GM21360 (cell line): ENCODE data around the gene ANXA3.
"Not testable (repeated sequence)": the region's sequence is repeated elsewhere in the genome, so short reads cannot be mapped to it uniquely, and the experiment has no call there.

Experiments
- ATAC-seq: cut with Tn5 transposase; IDR thresholded peaks from one replicate; pipeline ENCODE4 v1.9.1; 2021; ENCODE audit warnings: mild to moderate bottlenecking, moderate library complexity; ENCODE audit not compliant: unreplicated experiment

Gene ANXA3

GRCh38 chr4:78543424-78544125 is 8.0 kb upstream of the ANXA3 start:
- no peak for ATAC-seq

- no peak for ATAC-seq
These were observed 6.9 kb upstream of the ANXA3 start for GRCh38 chr4:78544678-78545077.

GRCh38 chr4:78545275-78546246 is 6.0 kb upstream of the ANXA3 start:
- no peak for ATAC-seq

GRCh38 chr4:78547899-78548298 is 3.7 kb upstream of the ANXA3 start:
- ATAC-seq = not testable (repeated sequence)

DNA sequence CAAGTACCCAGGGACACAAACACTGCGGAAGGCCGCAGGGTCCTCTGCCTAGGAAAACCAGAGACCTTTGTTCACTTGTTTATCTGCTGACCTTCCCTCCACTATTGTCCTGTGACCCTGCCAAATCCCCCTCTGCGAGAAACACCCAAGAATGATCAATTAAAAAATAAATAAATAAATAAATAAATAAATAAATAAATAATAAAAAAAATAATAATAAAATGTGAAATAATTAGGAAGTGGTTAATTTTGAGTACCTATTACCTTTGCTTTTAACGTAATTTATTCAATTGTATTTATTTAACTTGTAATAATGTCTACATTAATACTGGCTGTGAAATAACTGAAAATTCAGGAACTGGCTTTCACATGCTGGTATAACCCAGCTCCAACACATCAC is 2.7 kb upstream of the ANXA3 start:
- not testable (repeated sequence) for ATAC-seq

DNA sequence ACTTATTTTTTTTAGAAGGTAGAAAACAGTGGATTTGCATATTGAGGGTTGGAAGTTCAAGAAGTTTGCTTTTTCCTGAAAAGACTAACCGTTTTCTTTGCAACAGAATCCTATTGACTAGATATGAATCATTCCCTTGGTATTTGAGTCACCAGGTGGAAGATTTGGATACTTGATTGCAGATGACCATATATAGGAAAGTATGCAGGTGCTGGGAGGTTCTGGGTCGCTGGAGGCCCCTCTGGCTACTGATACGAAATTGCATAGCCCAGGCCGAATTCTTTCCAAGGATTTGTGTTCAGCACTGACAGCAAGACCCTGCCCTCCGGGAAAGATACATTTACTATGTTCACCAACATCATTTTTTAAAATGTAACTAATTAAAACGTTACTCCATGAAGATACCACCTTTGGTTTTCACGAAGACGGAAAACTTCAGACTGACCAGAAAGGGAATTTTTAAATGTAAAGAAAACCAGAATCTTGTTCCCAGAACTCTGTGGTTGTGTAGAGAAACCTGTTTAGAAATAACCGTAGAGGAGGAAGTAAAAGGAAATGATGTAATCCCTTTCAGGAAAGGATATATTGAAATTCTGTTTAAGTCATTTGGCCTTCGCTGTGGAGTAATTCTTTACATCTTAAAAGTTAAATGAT is 946 bp downstream of the ANXA3 start:
- no peak for ATAC-seq

- ATAC-seq = no peak
These were observed 1.4 kb downstream of the ANXA3 start for GRCh38 chr4:78553043-78553396.

DNA sequence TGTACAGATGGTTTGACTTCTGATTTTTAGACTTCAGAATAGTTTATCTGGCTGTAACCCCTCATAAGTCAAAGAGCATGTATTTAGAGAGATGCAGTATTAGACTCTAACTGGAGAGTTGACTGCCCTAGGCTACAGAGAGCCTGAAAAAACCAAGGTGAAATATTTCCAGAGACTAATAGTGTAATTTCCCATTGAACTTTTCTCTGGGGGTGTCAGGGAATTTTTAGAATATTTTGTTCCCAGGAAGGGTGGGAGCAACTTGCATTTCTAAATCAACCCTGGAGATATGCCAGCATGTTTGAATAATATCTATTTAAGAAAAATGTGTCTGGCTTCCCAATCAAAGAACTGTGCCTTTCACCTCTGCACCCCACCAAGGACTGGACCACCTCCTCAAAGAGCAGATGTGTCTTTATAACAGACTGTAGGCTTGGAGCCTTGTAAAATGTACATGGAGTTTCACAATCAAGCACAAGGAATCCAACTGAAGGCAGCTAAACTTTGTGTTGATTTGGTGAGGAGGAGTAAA is 2.0 kb downstream of the ANXA3 start:
- no peak for ATAC-seq

GRCh38 chr4:78556665-78557064 is 5.1 kb downstream of the ANXA3 start:
- ATAC-seq = no peak

DNA sequence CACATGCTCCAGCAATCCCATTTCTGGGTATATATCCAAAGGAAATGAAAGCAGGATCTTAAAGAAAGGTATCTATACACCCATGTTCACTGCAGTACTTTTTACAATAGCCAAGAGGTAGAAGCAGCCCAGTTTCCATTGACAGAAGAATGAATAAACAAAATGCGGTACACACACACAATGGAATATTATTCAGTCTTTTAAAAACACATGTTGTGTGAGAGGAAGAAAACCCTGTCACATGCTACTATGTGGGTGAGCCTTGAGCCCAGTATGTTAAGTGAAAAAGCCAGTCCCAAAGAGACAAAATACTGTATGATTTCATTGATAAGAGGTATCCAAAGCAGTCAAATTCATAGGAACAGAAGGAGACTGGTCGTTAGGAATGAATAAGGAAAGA is 6.3 kb downstream of the ANXA3 start:
- ATAC-seq = no peak

DNA sequence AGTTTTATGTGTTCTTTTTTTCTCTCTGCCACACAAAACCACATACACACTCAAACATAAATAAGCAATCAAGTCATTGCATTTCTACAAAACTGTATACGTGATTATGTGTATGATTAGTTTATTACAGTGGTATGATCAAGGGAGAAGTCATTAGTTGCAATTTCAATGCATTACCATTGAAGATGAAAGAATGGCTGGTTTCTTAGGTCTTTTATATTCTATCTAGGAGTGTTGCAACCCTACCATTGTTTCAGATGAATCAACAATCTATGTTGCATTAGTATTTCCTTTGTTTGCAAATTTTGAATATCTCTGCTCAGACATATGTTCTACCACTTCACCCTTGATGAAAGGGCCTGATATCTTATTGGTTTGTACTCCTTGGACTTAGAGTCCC is 6.8 kb downstream of the ANXA3 start:
- no peak for ATAC-seq

- ATAC-seq = no peak
These were observed 8.9 kb downstream of the ANXA3 start for GRCh38 chr4:78560296-78560963.

DNA sequence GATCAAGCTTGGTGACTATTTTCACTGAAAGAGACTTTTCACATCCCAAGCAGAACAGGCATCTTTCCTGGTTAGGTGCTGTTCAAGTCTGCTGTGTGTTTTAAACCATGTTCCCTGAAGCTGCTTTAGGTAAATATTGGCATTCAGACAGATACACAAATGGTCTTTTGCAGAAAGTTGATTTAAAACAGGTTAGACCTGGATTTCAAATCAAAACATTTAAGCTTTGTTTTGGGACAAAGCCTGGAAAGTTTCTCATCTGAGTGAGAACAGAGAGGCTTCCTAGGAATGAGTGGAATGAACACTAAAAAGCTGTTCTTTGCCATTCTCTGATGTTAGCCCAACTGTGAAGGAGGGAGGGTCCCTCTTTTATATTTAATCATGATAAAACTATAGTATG is 10.1 kb downstream of the ANXA3 start:
- no peak for ATAC-seq

- ATAC-seq = no peak
These were observed 11.1 kb downstream of the ANXA3 start for GRCh38 chr4:78562687-78563086.

- ATAC-seq = no peak
These were observed 14.4 kb downstream of the ANXA3 start for GRCh38 chr4:78565971-78566372.

DNA sequence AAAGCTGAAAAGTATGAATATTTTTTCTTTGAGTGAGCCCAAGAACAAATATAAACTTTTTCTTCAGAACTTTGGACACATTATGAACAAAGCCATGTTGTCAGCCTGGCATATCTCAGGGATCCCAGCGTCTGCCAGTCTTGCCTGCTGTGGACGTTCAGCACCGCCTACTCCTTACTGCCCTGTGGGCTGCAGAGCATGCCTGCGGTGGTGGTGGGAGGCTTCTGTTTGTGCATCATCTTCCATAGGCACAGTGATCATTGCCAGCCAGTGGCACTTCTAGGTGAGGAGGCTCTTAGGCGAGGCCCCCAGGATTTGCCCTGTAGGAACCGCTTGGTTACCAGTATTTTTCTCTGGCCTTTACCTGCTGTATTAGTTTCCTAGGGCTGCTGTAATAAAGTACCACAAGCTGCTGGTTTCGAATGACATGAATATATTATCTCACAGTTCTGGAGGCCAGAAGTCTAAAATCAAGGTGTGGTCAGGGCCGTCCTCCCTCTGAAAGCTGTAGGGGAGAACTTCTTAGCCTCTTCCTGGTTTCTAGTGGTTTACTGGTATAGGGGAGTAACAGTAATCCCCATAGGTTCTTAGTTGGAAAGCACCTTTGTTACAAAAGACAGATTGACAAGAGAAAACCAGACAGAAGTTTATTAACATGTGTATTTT is 15.4 kb downstream of the ANXA3 start:
- no peak for ATAC-seq

DNA sequence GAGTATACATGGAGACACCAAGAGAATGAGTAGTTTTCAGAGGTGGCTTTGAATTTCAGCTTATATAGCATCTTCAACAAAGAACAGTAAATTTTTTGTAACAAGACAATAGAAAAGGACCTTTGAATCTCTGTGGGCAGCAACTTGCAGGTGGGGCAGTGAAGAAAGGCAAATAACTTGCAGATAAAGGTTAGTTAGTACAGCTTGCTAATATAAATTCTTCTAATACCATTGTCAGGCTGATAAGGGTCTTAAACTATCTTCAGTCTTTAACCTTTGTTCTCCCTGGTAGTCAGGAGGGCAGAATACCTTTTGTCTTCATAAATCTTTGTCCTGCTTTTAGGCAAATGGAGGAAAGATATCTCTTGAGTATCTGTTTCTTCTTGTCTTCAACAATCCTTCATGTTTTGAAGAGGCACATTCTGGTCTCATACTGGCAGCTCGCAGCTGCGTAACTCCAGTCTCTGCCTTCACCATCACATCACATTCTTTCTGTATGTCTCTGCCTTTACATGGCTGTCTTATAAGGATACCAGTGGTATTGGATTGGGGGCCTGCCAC is 16.0 kb downstream of the ANXA3 start:
- ATAC-seq = no peak

DNA sequence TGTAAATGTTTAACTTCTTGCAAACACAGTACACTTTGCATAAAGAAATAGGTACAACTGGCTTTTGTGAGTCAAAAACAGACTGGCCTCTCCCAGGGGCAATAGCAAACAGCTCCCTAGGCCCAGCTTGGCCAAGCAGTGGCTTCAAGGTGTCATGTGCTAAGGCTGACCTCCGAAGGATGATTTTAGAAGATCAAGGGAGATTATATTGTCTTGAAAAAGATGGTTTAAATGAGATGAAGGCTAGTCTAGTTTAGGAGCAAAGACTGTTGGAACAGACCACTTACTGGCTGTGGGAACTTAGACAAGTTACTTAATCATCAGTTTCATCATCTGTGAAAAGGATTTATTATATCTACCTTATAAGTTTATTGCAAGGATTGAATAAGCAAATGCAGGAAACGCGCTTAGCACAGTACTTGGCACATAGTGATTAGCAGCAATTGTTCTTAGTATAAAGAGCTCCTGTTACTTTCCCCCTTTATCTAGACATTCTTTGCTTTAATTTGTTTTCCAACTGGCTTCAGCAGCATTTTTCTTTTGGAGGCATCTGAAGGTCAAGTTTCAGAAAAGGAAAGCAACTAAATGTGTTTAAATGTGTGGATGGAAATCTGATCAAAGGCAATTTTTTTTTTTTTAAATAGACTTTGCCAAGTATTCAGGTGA is 17.2 kb downstream of the ANXA3 start:
- no peak for ATAC-seq

GRCh38 chr4:78569306-78569821 is 17.8 kb downstream of the ANXA3 start:
- ATAC-seq = no peak
